Parathyroid adenoma (tissue), 2 donors: ENCODE measurements around the gene ANKRD28.
A peak's percentile ranks its signal among the peaks of the same experiment; 100 is the strongest.

Source experiments
- H2AFZ ChIP-seq: fragments of 300-600 bp; sonication (generic); one replicate; pipeline ENCODE4 v1.7.0; 2017; ENCODE audit warnings: antibody characterized with exemption, mild to moderate bottlenecking
- H3K27ac ChIP-seq: fragments of 300-600 bp; sonication (generic); one replicate; pipeline ENCODE4 v1.7.0; 2017
- H3K27me3 ChIP-seq: fragments of 300-600 bp; sonication (generic); one replicate; pipeline ENCODE4 v1.7.0; 2017; ENCODE audit warnings: low read length; ENCODE audit not compliant: control insufficient read depth, insufficient read depth
- H3K36me3 ChIP-seq: fragments of 300-600 bp; sonication (generic); one replicate; pipeline ENCODE4 v1.7.0; 2017; ENCODE audit warnings: low read length; ENCODE audit not compliant: control insufficient read depth, insufficient read depth
- H3K4me1 ChIP-seq: fragments of 300-600 bp; sonication (generic); one replicate; pipeline ENCODE4 v1.7.0; 2017; ENCODE audit warnings: control low read depth
- H3K4me2 ChIP-seq: fragments of 300-600 bp; sonication (generic); one replicate; pipeline ENCODE4 v1.7.0; 2017; ENCODE audit warnings: low read length
- H3K4me3 ChIP-seq: fragments of 300-600 bp; sonication (generic); one replicate; pipeline ENCODE4 v1.7.0; 2017; ENCODE audit warnings: low read depth, low read length
- H3K79me2 ChIP-seq: fragments of 300-600 bp; sonication (generic); one replicate; pipeline ENCODE4 v1.7.0; 2017; ENCODE audit warnings: control low read depth
- H3K9ac ChIP-seq: fragments of 300-600 bp; sonication (generic); one replicate; pipeline ENCODE4 v1.7.0; 2017; ENCODE audit warnings: mild to moderate bottlenecking
- H3K9me3 ChIP-seq: fragments of 300-600 bp; sonication (generic); one replicate; pipeline ENCODE4 v1.7.0; 2017; ENCODE audit warnings: low read length; ENCODE audit not compliant: control insufficient read depth
- CTCF ChIP-seq: fragments of 300-600 bp; sonication (generic); IDR thresholded peaks from one replicate; pipeline ENCODE4 v1.7.0; 2017; ENCODE audit warnings: antibody characterized with exemption, mild to moderate bottlenecking
- donor health status: primary hyperparathyroidism.

The ANKRD28 gene

GRCh38 chr3:15645246-15645645, 152.5 kb downstream of the ANKRD28 start:
- Histone ChIP-seq H3K36me3 (no peaks in the 10 kb centered on the region), H3K9me3 (no peaks in the 10 kb centered on the region), H2AFZ (no peak overlapping the region), H3K4me3 (no peak overlapping the region), H3K9ac (no peak overlapping the region), H3K4me1 (no peaks in the 10 kb centered on the region), H3K4me2 (no peak overlapping the region), H3K27me3 (no peaks in the 10 kb centered on the region), H3K27ac (no peak overlapping the region), H3K79me2 (no peaks in the 10 kb centered on the region)
- no peak for TF ChIP-seq CTCF

DNA sequence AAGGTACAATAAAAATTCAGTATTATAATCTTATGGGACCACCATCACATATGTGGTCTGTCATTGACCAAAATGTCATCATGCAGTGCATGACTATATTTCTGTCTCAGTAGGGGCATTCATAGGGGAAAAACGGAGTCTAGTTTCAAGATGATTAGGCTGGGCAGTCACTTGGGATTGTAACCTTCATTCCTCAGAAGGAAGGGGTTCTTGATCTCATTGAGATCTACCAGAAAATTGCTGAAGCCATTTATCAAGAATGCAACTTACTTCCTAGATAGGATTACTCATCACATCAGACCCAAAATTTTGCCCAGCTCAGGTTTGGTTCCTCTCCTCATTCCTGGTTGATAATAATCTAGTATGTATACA, 158.9 kb downstream of the ANKRD28 start:
- no peak overlapping the region for H3K4me3 ChIP-seq
- H3K79me2 ChIP-seq: no peaks in the 10 kb centered on the region
- peaks cover 23% of the 10 kb centered on the region for H3K4me1 ChIP-seq
- H3K9ac ChIP-seq: no peak overlapping the region
- no peak overlapping the region for H3K4me2 ChIP-seq
- no peaks in the 10 kb centered on the region for H3K36me3 ChIP-seq
- no peaks in the 10 kb centered on the region for H3K9me3 ChIP-seq
- no peak overlapping the region for H2AFZ ChIP-seq
- no peak overlapping the region for H3K27ac ChIP-seq
- TF ChIP-seq CTCF: no peak
- no peaks in the 10 kb centered on the region for H3K27me3 ChIP-seq

GRCh38 chr3:15638193-15638890, 159.4 kb downstream of the ANKRD28 start:
- Histone ChIP-seq H3K9ac (no peak overlapping the region), H3K9me3 (no peaks in the 10 kb centered on the region), H3K27me3 (no peaks in the 10 kb centered on the region), H3K36me3 (no peaks in the 10 kb centered on the region), H3K4me2 (no peak overlapping the region), H3K4me3 (no peak overlapping the region), H3K79me2 (no peaks in the 10 kb centered on the region), H3K27ac (no peak overlapping the region), H2AFZ (no peak overlapping the region), H3K4me1 (peaks cover 28% of the 10 kb centered on the region)
- no peak for TF ChIP-seq CTCF

- H3K9ac ChIP-seq: no peak overlapping the region
Observed at GRCh38 chr3:15637131-15637951, 160.4 kb downstream of the ANKRD28 start.

More at GRCh38 chr3:15637131-15637951, 160.4 kb downstream of the ANKRD28 start:
- Histone ChIP-seq H3K9me3 (no peaks in the 10 kb centered on the region), H3K4me1 (peaks cover 31% of the 10 kb centered on the region), H3K79me2 (no peaks in the 10 kb centered on the region), H3K27ac (peak overlapping the region; percentile 27), H3K27me3 (no peaks in the 10 kb centered on the region), H3K36me3 (no peaks in the 10 kb centered on the region), H3K4me2 (no peak overlapping the region), H2AFZ (no peak overlapping the region), H3K4me3 (no peak overlapping the region)
- TF ChIP-seq CTCF: no peak
